ENCODE measurements around the gene ETV1. TPM values are rescaled to one million over a fixed set of nuclear protein-coding genes. Genes with fewer than 3 reads are reported as not detected.

ETV1 gene
- total RNA-seq, 1 experiment from 2014 or later, result 7.4 TPM

- intact Hi-C loops (cut with micrococcal nuclease; ENCODE audit: unreplicated experiment) (no loop called here), in situ Hi-C loops (cut with HindIII; ENCODE audit: low pct_unique_long_range_greater_than_20kb, low sequenced_read_pairs) (no loop called here)
- no peaks in the 10 kb centered on the region for H3K27me3 ChIP-seq (ENCODE audit: control insufficient read depth, insufficient read depth, low read length)
- no peaks in the 10 kb centered on the region for H3K9me3 ChIP-seq (ENCODE audit: control insufficient read depth, insufficient read depth, low read depth, low read length)
- ATAC-seq (no peak), DNase-seq (ENCODE audit: low read depth, low spot score) (no peak)
- no peak for TF ChIP-seq SIN3A (IDR thresholded peaks at IDR 0.05; ENCODE audit: borderline replicate concordance, insufficient read depth, low read depth, low read length)
- no peak for TF ChIP-seq POLR2AphosphoS5 (IDR thresholded peaks at IDR 0.05; ENCODE audit: low read depth, low read length)
- TF ChIP-seq CTCF (IDR thresholded peaks at IDR 0.05), result no peak
- TF ChIP-seq TCF7L2 (IDR thresholded peaks at IDR 0.05; ENCODE audit: low read depth, low read length), result no peak
- no peak for TF ChIP-seq REST (IDR thresholded peaks at IDR 0.05; ENCODE audit: insufficient read depth in 1 of 2, low read depth in 2 of 2, low read length in 1 of 2)
- CTCF ChIA-PET, result no interaction called here
- POLR2A ChIA-PET, result no interaction called here
- no peak overlapping the region for H3K27ac ChIP-seq (ENCODE audit: low read length)
- no TSS peak for BruUV-seq (replicated peaks)
- H3K4me1 ChIP-seq (ENCODE audit: control insufficient read depth, insufficient read depth, low read length), result no peaks in the 10 kb centered on the region
- H3K4me3 ChIP-seq (ENCODE audit: low read depth in 2 of 2, low read length in 2 of 2), result no peak overlapping the region
- H3K36me3 ChIP-seq (ENCODE audit: control insufficient read depth, insufficient read depth, low read length), result no peaks in the 10 kb centered on the region
These were observed 56.4 kb downstream of the ETV1 start for GRCh38 chr7:13933091-13933490.

DNA sequence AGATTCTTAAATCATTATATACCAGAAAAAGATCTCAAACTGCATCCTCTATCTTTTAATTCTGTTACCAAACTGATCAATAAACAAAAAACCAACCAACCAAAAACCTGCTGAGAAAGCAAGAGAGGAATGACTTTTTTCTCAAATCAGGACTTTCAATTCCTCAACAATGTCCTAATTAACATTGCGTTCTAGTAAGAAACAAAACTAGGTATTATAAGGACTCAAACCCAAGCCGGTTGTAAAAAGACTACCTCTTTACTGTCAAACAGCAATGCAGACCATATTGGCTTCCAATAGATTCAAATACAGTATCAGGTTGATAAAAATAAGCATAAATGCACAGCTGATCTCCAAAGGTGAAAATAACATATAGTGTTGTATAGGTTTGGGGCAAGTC, 57.3 kb downstream of the ETV1 start:
- Histone ChIP-seq H3K4me1 (ENCODE audit: control insufficient read depth, insufficient read depth, low read length) (no peaks in the 10 kb centered on the region), H3K27me3 (ENCODE audit: control insufficient read depth, insufficient read depth, low read length) (no peaks in the 10 kb centered on the region), H3K9me3 (ENCODE audit: control insufficient read depth, insufficient read depth, low read depth, low read length) (no peaks in the 10 kb centered on the region), H3K27ac (ENCODE audit: low read length) (no peak overlapping the region), H3K4me3 (ENCODE audit: low read depth in 2 of 2, low read length in 2 of 2) (no peak overlapping the region), H3K36me3 (ENCODE audit: control insufficient read depth, insufficient read depth, low read length) (no peaks in the 10 kb centered on the region)
- in situ Hi-C loops (cut with HindIII; ENCODE audit: low pct_unique_long_range_greater_than_20kb, low sequenced_read_pairs) (no loop called here), intact Hi-C loops (cut with micrococcal nuclease; ENCODE audit: unreplicated experiment) (no loop called here)
- TF ChIP-seq SIN3A (IDR thresholded peaks at IDR 0.05; ENCODE audit: borderline replicate concordance, insufficient read depth, low read depth, low read length) (no peak), REST (IDR thresholded peaks at IDR 0.05; ENCODE audit: insufficient read depth in 1 of 2, low read depth in 2 of 2, low read length in 1 of 2) (no peak), CTCF (IDR thresholded peaks at IDR 0.05) (no peak), POLR2AphosphoS5 (IDR thresholded peaks at IDR 0.05; ENCODE audit: low read depth, low read length) (no peak)
- BruUV-seq (replicated peaks), result no TSS peak
- POLR2A ChIA-PET, result no interaction called here
- CTCF ChIA-PET, result no interaction called here
- DNase-seq (ENCODE audit: low read depth, low spot score) (no peak), ATAC-seq (no peak)

Measured in Panc1 (cell line).